Panc1 (cell line): Measurements from ENCODE around the gene LRRC46. TPM values are rescaled to one million over a fixed set of nuclear protein-coding genes. Genes with fewer than 3 reads are reported as not detected.

Source experiments
- ATAC-seq: fragments of 200-7000 bp; cut with Tn5 transposase; 2 replicates; pipeline ENCODE4 v1.9.1; 2020; ENCODE audit warnings: mild to moderate bottlenecking, moderate library complexity
- BruUV-seq: library from RNA; stranded (reverse); fragments of 400-500 nt; replicated peaks from 2 replicates; lab custom pipeline; 2021; lab: Mats Ljungman, UMichigan
- CTCF ChIA-PET: fragments of 300-600 bp; sonication (Branson Sonifier 250); formaldehyde crosslinking; loops from one replicate; lab custom pipeline; 2022; ENCODE audit warnings: antibody characterized with exemption; lab: Charles Lee
- POLR2A ChIA-PET: fragments of 300-600 bp; sonication (Branson Sonifier 250); formaldehyde crosslinking; loops from one replicate; lab custom pipeline; 2022; ENCODE audit warnings: antibody characterized with exemption; lab: Charles Lee
- DNase-seq: peaks from one replicate; pipeline ENCODE4 v3.0.0-alpha.2; 2010; ENCODE audit warnings: low read depth, low spot score
- H3K27ac ChIP-seq: 2 replicates; pipeline ENCODE4 v1.5.1; 2011; ENCODE audit warnings: mild to moderate bottlenecking, low read length, inconsistent platforms
- H3K27me3 ChIP-seq: fragments of 200-500 bp; sonication (Bioruptor generic); 2 replicates; pipeline ENCODE4 v1.6.0; 2014; ENCODE audit warnings: low read length, inconsistent platforms; ENCODE audit not compliant: control insufficient read depth, insufficient read depth
- H3K36me3 ChIP-seq: fragments of 200-500 bp; sonication (Bioruptor generic); 2 replicates; pipeline ENCODE4 v1.5.1; 2014; ENCODE audit warnings: inconsistent platforms, mild to moderate bottlenecking, low read length, moderate library complexity; ENCODE audit not compliant: control insufficient read depth, insufficient read depth
- H3K4me1 ChIP-seq: 2 replicates; pipeline ENCODE4 v1.5.1; 2011; ENCODE audit warnings: inconsistent platforms, mild to moderate bottlenecking, low read length, moderate library complexity; ENCODE audit not compliant: control insufficient read depth, insufficient read depth
- H3K4me3 ChIP-seq, 2 experiments: 2 replicates each; pipeline ENCODE4 v1.5.1; 2011 to 2012; ENCODE audit warnings: low read depth in 2 of 2, low read length in 2 of 2, mild to moderate bottlenecking in 2 of 2, inconsistent platforms in 1 of 2, moderate library complexity in 1 of 2
- H3K9me3 ChIP-seq: fragments of 200-500 bp; sonication (Bioruptor generic); 2 replicates; pipeline ENCODE4 v1.5.1; 2014; ENCODE audit warnings: low read depth, mild to moderate bottlenecking, inconsistent platforms, low read length, moderate library complexity; ENCODE audit not compliant: control insufficient read depth, insufficient read depth
- POLR2AphosphoS5 ChIP-seq: IDR thresholded peaks from 2 replicates; pipeline ENCODE4 v1.6.1; 2012; ENCODE audit warnings: mild to moderate bottlenecking, low read depth, low read length, moderate library complexity
- SIN3A ChIP-seq: IDR thresholded peaks from 2 replicates; pipeline ENCODE4 v1.6.1; 2012; ENCODE audit warnings: low read depth, mild to moderate bottlenecking, low read length, moderate library complexity, borderline replicate concordance; ENCODE audit not compliant: insufficient read depth
- TCF7L2 ChIP-seq: IDR thresholded peaks from 2 replicates; pipeline ENCODE4 v1.6.1; 2011; ENCODE audit warnings: mild to moderate bottlenecking, low read depth, low read length, inconsistent platforms
- in situ Hi-C: cut with HindIII; loops from 2 replicates; pipeline ENCODE4 v1.10.0; 2016; ENCODE audit warnings: low sequenced_read_pairs, low pct_unique_long_range_greater_than_20kb
- intact Hi-C: fragments of 100-400 bp; cut with micrococcal nuclease; formaldehyde crosslinking; loops from one replicate; pipeline ENCODE4 v1.10.0; 2022; ENCODE audit not compliant: unreplicated experiment
- total RNA-seq: library from RNA; stranded (reverse); gene quantifications from one replicate; pipeline ENCODE4 v1.2.1, GENCODE V29; 2021; ENCODE audit not compliant: unreplicated experiment
- TF ChIP-seq, protein P1 (sequence below): fragments of 450-650 bp; IDR thresholded peaks from 2 replicates; pipeline ENCODE4 v1.5.1; 2017; ENCODE audit warnings: mild to moderate bottlenecking
- TF ChIP-seq, protein P2 (sequence below), 2 experiments: IDR thresholded peaks; 2 replicates each; pipeline ENCODE4 v1.6.1; 2011 to 2012; ENCODE audit warnings: low read depth in 2 of 2, control low read depth in 1 of 2, low read length in 1 of 2, mild to moderate bottlenecking in 1 of 2, moderate library complexity in 1 of 2; ENCODE audit not compliant: insufficient read depth in 1 of 2

Gene LRRC46
- total RNA-seq, 1 experiment from 2014 or later = 1.9 TPM

DNA sequence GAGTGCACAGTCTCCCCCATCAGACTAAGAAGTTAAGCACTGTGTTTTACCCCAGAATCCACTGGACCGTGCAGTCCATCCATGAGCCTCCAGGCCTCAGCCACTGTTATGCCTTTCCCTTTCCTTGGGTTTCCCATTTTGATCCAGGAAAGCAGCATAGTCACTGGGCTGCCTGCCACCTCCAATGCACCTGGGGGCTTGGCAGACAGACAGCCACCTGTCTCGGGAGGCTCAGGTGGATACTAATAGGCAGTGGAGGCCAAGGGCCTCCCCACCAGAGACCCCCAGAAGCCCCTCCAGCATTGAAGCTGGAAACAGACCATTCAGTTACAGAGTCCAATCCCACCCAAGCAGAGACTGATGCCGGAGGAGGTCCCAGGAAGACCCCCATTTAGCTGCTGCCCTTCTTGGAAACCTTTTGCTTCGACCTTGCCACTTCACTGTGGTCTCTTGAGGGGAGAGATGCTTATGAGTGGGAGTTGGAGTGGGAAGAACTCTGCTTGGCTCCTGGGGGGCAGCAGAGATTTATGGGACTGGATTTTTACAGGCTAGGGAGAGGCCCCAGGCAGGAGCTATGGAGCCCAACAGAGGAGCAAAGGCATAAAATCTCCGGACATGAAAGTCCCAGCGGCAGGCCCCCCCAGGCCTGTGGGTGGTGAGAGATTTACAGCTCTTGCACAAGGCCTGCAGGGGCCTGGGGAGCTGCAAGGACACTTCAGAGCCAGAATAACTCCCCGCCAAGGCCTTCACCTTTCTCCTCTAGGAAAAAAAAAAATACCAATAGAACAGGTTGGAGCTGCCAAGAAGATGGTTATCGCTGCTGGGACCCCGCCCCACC is 52.3 kb downstream of the LRRC46 start:
- intact Hi-C loops = no loop called here

DNA sequence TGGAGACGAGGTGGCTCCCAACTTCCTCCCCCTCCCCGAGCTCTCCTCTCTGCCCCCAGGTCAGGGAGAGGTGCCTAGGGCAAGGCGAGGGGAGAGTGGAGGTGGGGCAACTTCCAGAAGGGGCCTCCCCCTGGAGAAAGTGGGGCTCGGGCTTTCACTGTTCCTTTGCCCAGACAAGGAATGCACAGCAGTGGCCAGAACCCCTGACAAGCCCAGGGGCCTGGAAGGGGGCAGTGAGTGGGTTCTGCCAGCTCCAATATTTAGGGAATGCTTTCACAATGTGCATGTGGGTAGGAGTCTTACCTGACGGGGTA is 52.9 kb downstream of the LRRC46 start:
- ChIA-PET CTCF (interaction anchor here (0.5 to 1.8 kb wide), 2 partner anchors 20 to 40 kb away, joined by 3 to 11 read pairs; no protein-coding TSS in a partner anchor), POLR2A (interaction anchor here (0.6 kb wide), 1 partner anchor 682 kb away, joined by 3 read pairs; no protein-coding TSS in a partner anchor)
- ATAC-seq (no peak), DNase-seq (no peak)
- in situ Hi-C loops = no loop called here
- BruUV-seq = no TSS peak
- H3K27me3 ChIP-seq = no peaks in the 10 kb centered on the region
- peaks cover 12% of the 10 kb centered on the region; the same call in 1 of the 2 replicates for H3K4me1 ChIP-seq
- no peaks in the 10 kb centered on the region for H3K36me3 ChIP-seq
- TF ChIP-seq, protein P1, sequence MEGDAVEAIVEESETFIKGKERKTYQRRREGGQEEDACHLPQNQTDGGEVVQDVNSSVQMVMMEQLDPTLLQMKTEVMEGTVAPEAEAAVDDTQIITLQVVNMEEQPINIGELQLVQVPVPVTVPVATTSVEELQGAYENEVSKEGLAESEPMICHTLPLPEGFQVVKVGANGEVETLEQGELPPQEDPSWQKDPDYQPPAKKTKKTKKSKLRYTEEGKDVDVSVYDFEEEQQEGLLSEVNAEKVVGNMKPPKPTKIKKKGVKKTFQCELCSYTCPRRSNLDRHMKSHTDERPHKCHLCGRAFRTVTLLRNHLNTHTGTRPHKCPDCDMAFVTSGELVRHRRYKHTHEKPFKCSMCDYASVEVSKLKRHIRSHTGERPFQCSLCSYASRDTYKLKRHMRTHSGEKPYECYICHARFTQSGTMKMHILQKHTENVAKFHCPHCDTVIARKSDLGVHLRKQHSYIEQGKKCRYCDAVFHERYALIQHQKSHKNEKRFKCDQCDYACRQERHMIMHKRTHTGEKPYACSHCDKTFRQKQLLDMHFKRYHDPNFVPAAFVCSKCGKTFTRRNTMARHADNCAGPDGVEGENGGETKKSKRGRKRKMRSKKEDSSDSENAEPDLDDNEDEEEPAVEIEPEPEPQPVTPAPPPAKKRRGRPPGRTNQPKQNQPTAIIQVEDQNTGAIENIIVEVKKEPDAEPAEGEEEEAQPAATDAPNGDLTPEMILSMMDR = no peak
- TF ChIP-seq SIN3A (no peak), TCF7L2 (no peak), POLR2AphosphoS5 (no peak)
- TF ChIP-seq, protein P2, sequence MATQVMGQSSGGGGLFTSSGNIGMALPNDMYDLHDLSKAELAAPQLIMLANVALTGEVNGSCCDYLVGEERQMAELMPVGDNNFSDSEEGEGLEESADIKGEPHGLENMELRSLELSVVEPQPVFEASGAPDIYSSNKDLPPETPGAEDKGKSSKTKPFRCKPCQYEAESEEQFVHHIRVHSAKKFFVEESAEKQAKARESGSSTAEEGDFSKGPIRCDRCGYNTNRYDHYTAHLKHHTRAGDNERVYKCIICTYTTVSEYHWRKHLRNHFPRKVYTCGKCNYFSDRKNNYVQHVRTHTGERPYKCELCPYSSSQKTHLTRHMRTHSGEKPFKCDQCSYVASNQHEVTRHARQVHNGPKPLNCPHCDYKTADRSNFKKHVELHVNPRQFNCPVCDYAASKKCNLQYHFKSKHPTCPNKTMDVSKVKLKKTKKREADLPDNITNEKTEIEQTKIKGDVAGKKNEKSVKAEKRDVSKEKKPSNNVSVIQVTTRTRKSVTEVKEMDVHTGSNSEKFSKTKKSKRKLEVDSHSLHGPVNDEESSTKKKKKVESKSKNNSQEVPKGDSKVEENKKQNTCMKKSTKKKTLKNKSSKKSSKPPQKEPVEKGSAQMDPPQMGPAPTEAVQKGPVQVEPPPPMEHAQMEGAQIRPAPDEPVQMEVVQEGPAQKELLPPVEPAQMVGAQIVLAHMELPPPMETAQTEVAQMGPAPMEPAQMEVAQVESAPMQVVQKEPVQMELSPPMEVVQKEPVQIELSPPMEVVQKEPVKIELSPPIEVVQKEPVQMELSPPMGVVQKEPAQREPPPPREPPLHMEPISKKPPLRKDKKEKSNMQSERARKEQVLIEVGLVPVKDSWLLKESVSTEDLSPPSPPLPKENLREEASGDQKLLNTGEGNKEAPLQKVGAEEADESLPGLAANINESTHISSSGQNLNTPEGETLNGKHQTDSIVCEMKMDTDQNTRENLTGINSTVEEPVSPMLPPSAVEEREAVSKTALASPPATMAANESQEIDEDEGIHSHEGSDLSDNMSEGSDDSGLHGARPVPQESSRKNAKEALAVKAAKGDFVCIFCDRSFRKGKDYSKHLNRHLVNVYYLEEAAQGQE (IDR thresholded peaks at IDR 0.05; ENCODE audit: insufficient read depth in 1 of 2, low read depth in 2 of 2, low read length in 1 of 2) = no peak
- H3K9me3 ChIP-seq = no peaks in the 10 kb centered on the region
- H3K4me3 ChIP-seq = no peak overlapping the region
- intact Hi-C loops = no loop called here
- no peak overlapping the region for H3K27ac ChIP-seq

More for the DNA sequence above, 52.3 kb downstream of the LRRC46 start:
- ChIA-PET POLR2A (interaction anchor here (0.6 to 0.7 kb wide), 2 partner anchors 61 to 683 kb away, joined by 3 read pairs; no protein-coding TSS in a partner anchor), CTCF (interaction anchor here (0.5 kb wide), 1 partner anchor 19 kb away, joined by 3 read pairs; no protein-coding TSS in a partner anchor)
- no peak overlapping the region for H3K4me3 ChIP-seq
- peaks cover 12% of the 10 kb centered on the region; the same call in 1 of the 2 replicates for H3K4me1 ChIP-seq
- BruUV-seq = no TSS peak
- TF ChIP-seq, protein P2 (IDR thresholded peaks at IDR 0.05; ENCODE audit: insufficient read depth in 1 of 2, low read depth in 2 of 2, low read length in 1 of 2) = no peak
- TF ChIP-seq TCF7L2 (peak; percentile 90), SIN3A (no peak)
- TF ChIP-seq, protein P1 = no peak
- H3K9me3 ChIP-seq = no peaks in the 10 kb centered on the region
- ATAC-seq (no peak), DNase-seq (no peak)
- in situ Hi-C loops = no loop called here
- H3K27ac ChIP-seq = no peak overlapping the region
- H3K27me3 ChIP-seq = no peaks in the 10 kb centered on the region
- H3K36me3 ChIP-seq = no peaks in the 10 kb centered on the region
